Lung (tissue), 12 donors: ENCODE measurements around the gene ETV3. TPM values are rescaled to one million over a fixed set of nuclear protein-coding genes. Genes with fewer than 3 reads are reported as not detected.

Experiments
- ATAC-seq: fragments of 200-7000 bp; cut with Tn5 transposase; one replicate; pipeline ENCODE4 v1.9.1; 2020; ENCODE audit warnings: moderate number of reproducible peaks; ENCODE audit not compliant: insufficient read depth, low FRiP score
- DNase-seq, 3 donors: peaks; one replicate each; pipeline ENCODE4 v3.0.0-alpha.2; 2013 to 2017
- H3K27ac ChIP-seq, 2 donors: one replicate each; pipeline ENCODE4 v1.5.1; 2013; ENCODE audit warnings: mild to moderate bottlenecking in 2 of 2, moderate library complexity in 2 of 2, control low read depth in 1 of 2, inconsistent platforms in 1 of 2, low read depth in 1 of 2, low read length in 1 of 2
- H3K27me3 ChIP-seq, 3 donors: one replicate each; pipeline ENCODE4 v1.5.1; 2013; ENCODE audit warnings: low read length in 2 of 3; ENCODE audit not compliant: control insufficient read depth in 3 of 3, insufficient read depth in 3 of 3
- H3K36me3 ChIP-seq, 4 donors: one replicate each; pipeline ENCODE4 v1.5.1; 2013; ENCODE audit warnings: low read length in 4 of 4, mild to moderate bottlenecking in 1 of 4, moderate library complexity in 1 of 4; ENCODE audit not compliant: control insufficient read depth in 4 of 4, insufficient read depth in 4 of 4
- H3K4me1 ChIP-seq, 5 donors: one replicate each; pipeline ENCODE4 v1.5.1; 2013; ENCODE audit warnings: low read length in 5 of 5, mild to moderate bottlenecking in 2 of 5, moderate library complexity in 1 of 5; ENCODE audit not compliant: control insufficient read depth in 5 of 5, insufficient read depth in 5 of 5
- H3K4me3 ChIP-seq: one replicate; pipeline ENCODE4 v1.5.1; 2013; ENCODE audit warnings: mild to moderate bottlenecking, control low read depth, moderate library complexity
- H3K9ac ChIP-seq, 2 donors: one replicate each; pipeline ENCODE4 v1.5.1; 2013; ENCODE audit warnings: low read length in 2 of 2, control low read depth in 1 of 2; ENCODE audit not compliant: insufficient read depth in 1 of 2
- H3K9me3 ChIP-seq, 4 donors: one replicate each; pipeline ENCODE4 v1.5.1; 2013; ENCODE audit warnings: low read length in 3 of 4, mild to moderate bottlenecking in 1 of 4, moderate library complexity in 1 of 4; ENCODE audit not compliant: control insufficient read depth in 4 of 4, insufficient read depth in 3 of 4
- WGBS, 2 donors: extraction: QIAGEN DNeasy Blood & Tissue Kit; methylation state at CpG; one replicate each; pipeline ENCODE4 v1.1.7; 2013; 5-methylcytosine and 5-hydroxymethylcytosine counted together
- polyA plus RNA-seq, 2 donors: library from polyadenylated mRNA; stranded (reverse); fragments of 200-250 nt; gene quantifications; one replicate each; pipeline ENCODE4 v1.2.1, GENCODE V29; 2013
- total RNA-seq, 2 donors: library from RNA; depleted of rRNA in 1 of 2; stranded (reverse); fragments of >200 nt in 1 of 2; gene quantifications; one replicate each; pipeline ENCODE4 v1.2.1, GENCODE V29; 2014 to 2021
- TF ChIP-seq, protein P1 (sequence below): IDR thresholded peaks from 2 replicates; pipeline ENCODE4 v1.5.1; 2012; ENCODE audit warnings: mild to moderate bottlenecking; ENCODE audit errors: control extremely low read depth, extremely low read depth
- donor health status: control.
- donor health status: control.
- donor health status: Bipolar disorder and iron deficiency.
- donor health status: healthy.
- donor health status: DM: yes; HTN: yes; CAD: no.

The ETV3 gene
- total and polyA plus RNA-seq, 4 donors = 7.9 to 31.5 (median 19.3) TPM

DNA sequence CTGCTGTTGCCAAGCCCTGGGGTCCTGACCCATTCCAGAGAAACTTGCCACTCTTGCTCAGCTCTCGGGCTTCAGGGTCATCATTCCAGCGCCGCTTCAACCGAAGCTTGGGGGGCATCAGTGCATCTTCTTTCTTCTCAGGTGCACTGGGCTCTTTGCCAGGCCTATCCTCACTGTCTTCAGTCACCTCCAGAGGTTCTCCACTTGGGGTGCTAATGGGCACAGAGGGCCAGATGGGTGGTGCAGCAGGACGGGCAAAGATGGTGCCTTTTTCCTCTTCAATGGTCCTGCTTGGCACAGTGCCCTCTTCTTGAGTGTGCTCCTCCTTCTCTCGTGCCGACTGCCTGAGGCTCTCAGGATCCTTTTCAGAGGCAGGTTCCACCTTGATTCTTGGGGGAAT is 13.3 kb downstream of the ETV3 start:
- TF ChIP-seq, protein P1, sequence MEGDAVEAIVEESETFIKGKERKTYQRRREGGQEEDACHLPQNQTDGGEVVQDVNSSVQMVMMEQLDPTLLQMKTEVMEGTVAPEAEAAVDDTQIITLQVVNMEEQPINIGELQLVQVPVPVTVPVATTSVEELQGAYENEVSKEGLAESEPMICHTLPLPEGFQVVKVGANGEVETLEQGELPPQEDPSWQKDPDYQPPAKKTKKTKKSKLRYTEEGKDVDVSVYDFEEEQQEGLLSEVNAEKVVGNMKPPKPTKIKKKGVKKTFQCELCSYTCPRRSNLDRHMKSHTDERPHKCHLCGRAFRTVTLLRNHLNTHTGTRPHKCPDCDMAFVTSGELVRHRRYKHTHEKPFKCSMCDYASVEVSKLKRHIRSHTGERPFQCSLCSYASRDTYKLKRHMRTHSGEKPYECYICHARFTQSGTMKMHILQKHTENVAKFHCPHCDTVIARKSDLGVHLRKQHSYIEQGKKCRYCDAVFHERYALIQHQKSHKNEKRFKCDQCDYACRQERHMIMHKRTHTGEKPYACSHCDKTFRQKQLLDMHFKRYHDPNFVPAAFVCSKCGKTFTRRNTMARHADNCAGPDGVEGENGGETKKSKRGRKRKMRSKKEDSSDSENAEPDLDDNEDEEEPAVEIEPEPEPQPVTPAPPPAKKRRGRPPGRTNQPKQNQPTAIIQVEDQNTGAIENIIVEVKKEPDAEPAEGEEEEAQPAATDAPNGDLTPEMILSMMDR = no peak
- 77 to 91% methylated on average over 7 of the region's 7 CpGs for WGBS, 2 donors
- Histone ChIP-seq H3K27ac (no peak overlapping the region), H3K36me3 (peaks cover 21 to 37% (median 27%) of the 10 kb centered on the region in 4 donors), H3K4me1 (peaks cover 0 to 1% (median 0%) of the 10 kb centered on the region in 5 donors), H3K9ac (no peak overlapping the region), H3K27me3 (no peaks in the 10 kb centered on the region), H3K9me3 (no peaks in the 10 kb centered on the region), H3K4me3 (no peak overlapping the region)
- DNase-seq = no peak
- no peak for ATAC-seq

DNA sequence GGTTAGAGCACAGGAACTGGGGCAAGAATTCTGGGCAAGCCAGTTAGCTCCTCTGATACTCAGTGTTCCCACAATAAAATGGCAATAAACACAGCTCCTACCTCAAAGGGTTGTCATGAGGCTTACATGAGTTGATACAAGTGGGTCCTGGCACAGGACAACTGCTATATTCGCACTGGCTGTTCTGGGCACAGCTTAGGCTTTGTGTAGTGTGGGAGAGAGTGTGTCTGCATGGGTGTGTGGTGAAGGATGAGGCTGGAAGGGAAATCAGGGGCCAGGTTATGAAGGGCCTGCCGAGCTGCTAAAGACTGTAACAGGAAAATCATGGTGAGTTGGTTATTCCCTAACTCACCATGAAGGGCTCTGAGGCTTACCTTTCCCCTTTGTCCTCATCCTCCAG is 18.7 kb downstream of the ETV3 start:
- Histone ChIP-seq H3K4me3 (no peak overlapping the region), H3K9ac (no peak overlapping the region), H3K4me1 (peaks cover 0 to 1% (median 0%) of the 10 kb centered on the region in 5 donors), H3K27ac (no peak overlapping the region), H3K27me3 (no peaks in the 10 kb centered on the region), H3K9me3 (no peaks in the 10 kb centered on the region), H3K36me3 (peaks cover 7 to 15% (median 11%) of the 10 kb centered on the region in 4 donors)
- WGBS, 2 donors = 80 to 96% methylated on average over 2 of the region's 2 CpGs
- DNase-seq (no peak), ATAC-seq (no peak)
- TF ChIP-seq, protein P1 = no peak

DNA sequence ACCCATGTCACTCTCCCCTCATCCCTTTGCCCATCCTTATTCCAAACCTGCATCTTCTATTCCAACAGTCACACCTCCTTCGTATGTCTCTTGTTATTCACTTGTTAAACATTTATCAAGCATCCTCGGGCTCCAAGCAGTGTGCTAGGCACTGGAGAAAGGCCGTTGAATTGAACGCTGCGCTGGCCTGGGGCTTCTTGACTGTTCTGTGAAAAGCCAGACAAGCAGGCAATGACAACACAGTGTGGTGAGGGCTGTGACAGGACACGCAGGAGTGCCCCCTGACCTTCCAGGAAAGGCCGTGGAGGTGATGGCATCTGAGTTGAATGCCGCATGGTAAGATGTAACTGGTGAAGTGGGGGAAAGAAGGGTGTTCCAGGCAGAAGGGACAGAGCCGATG is 19.2 kb downstream of the ETV3 start:
- 90 to 92% methylated on average over 9 of the region's 9 CpGs for WGBS, 2 donors

More for the DNA sequence above, 19.2 kb downstream of the ETV3 start:
- Histone ChIP-seq H3K9me3 (no peaks in the 10 kb centered on the region), H3K27me3 (no peaks in the 10 kb centered on the region), H3K36me3 (peaks cover 5 to 15% (median 10%) of the 10 kb centered on the region in 4 donors), H3K27ac (no peak overlapping the region), H3K4me3 (no peak overlapping the region), H3K4me1 (peaks cover 0 to 1% (median 0%) of the 10 kb centered on the region in 5 donors), H3K9ac (no peak overlapping the region)
- ATAC-seq (no peak), DNase-seq (no peak)
- TF ChIP-seq, protein P1 = no peak
